OCI-LY7 (cell line): ENCODE results near the gene HS6ST3. TPM values are rescaled to one million over a fixed set of nuclear protein-coding genes. Genes with fewer than 3 reads are reported as not detected.

ENCODE experiments used
- BruUV-seq: library from RNA; stranded (reverse); fragments of 400-500 nt; replicated peaks from 2 replicates; lab custom pipeline; 2021; lab: Mats Ljungman, UMichigan
- CTCF ChIA-PET: fragments of 300-600 bp; sonication (Branson Sonifier 250); formaldehyde crosslinking; loops from one replicate; lab custom pipeline; 2022; ENCODE audit warnings: antibody characterized with exemption; ENCODE audit not compliant: unreplicated experiment; lab: Charles Lee
- POLR2A ChIA-PET: fragments of 300-600 bp; sonication (Branson Sonifier 250); formaldehyde crosslinking; loops from one replicate; lab custom pipeline; 2022; ENCODE audit warnings: antibody characterized with exemption; lab: Charles Lee
- DNase-seq: peaks from one replicate; pipeline ENCODE4 v3.0.0-alpha.2; 2015; ENCODE audit warnings: low spot score
- H2AFZ ChIP-seq: fragments of 200-600 bp; sonication (generic), shearing (Covaris generic); 2 replicates; pipeline ENCODE4 v1.6.1; 2014; ENCODE audit warnings: mild to moderate bottlenecking, antibody characterized with exemption, low read length, moderate library complexity
- H3K27ac ChIP-seq: fragments of 200-600 bp; sonication (generic); 2 replicates; pipeline ENCODE4 v1.5.1; 2014; ENCODE audit warnings: mixed run types, low read depth, mild to moderate bottlenecking, moderate library complexity, low read length, inconsistent platforms; ENCODE audit not compliant: poor library complexity, severe bottlenecking
- H3K36me3 ChIP-seq: fragments of 200-600 bp; sonication (generic); 2 replicates; pipeline ENCODE4 v1.6.1; 2014; ENCODE audit warnings: mild to moderate bottlenecking, antibody characterized with exemption, low read length, moderate library complexity, mixed read lengths; ENCODE audit not compliant: insufficient read depth
- H3K4me1 ChIP-seq: fragments of 200-600 bp; sonication (generic); 2 replicates; pipeline ENCODE4 v1.5.1; 2014; ENCODE audit warnings: mild to moderate bottlenecking, low read length; ENCODE audit not compliant: insufficient read depth, poor library complexity, severe bottlenecking
- H3K4me2 ChIP-seq: fragments of 200-600 bp; sonication (generic); 2 replicates; pipeline ENCODE4 v1.6.1; 2014; ENCODE audit warnings: mild to moderate bottlenecking, low read length
- H3K4me3 ChIP-seq: fragments of 200-600 bp; sonication (generic); 2 replicates; pipeline ENCODE4 v1.5.1; 2014; ENCODE audit warnings: mild to moderate bottlenecking, low read depth, low read length; ENCODE audit not compliant: poor library complexity, severe bottlenecking
- H3K79me2 ChIP-seq: fragments of 200-600 bp; sonication (generic); 2 replicates; pipeline ENCODE4 v1.6.1; 2016; ENCODE audit warnings: low read depth, mild to moderate bottlenecking, low read length, moderate library complexity, mixed read lengths; ENCODE audit not compliant: insufficient read depth
- H3K9me2 ChIP-seq: fragments of 200-600 bp; sonication (generic); 2 replicates; pipeline ENCODE4 v1.6.1; 2016; ENCODE audit warnings: mild to moderate bottlenecking, low read length, mixed read lengths; ENCODE audit not compliant: insufficient read depth
- H3K9me3 ChIP-seq: fragments of 200-600 bp; sonication (generic); 2 replicates; pipeline ENCODE4 v1.6.1; 2014; ENCODE audit warnings: mild to moderate bottlenecking, mixed run types, low read length, mixed read lengths
- H4K20me1 ChIP-seq: fragments of 200-600 bp; sonication (generic); 2 replicates; pipeline ENCODE4 v1.6.1; 2014; ENCODE audit warnings: mild to moderate bottlenecking, antibody characterized with exemption, low read length, moderate library complexity, mixed read lengths; ENCODE audit not compliant: insufficient read depth
- EZH2phosphoT487 ChIP-seq: fragments of 200-600 bp; sonication (generic); IDR thresholded peaks from 2 replicates; pipeline ENCODE4 v1.6.1; 2018; ENCODE audit warnings: low read depth, borderline replicate concordance, mild to moderate bottlenecking, mixed run types, antibody characterized with exemption, low read length, moderate library complexity, mixed read lengths
- intact Hi-C: fragments of 100-400 bp; cut with micrococcal nuclease; formaldehyde crosslinking; loops from one replicate; pipeline ENCODE4 v1.10.0; 2022; ENCODE audit not compliant: unreplicated experiment
- total RNA-seq, 2 experiments: library from RNA; depleted of rRNA in 1 of 2; stranded (reverse); fragments of >200 nt in 1 of 2; shearing (Covaris generic) in 1 of 2; gene quantifications; 2 replicates each; pipeline ENCODE4 v1.2.3, GENCODE V29; 2014 to 2022
- TF ChIP-seq, protein P1 (sequence below): fragments of 200-600 bp; sonication (generic); conservative IDR thresholded peaks from 2 replicates; pipeline ENCODE4 v1.5.1; 2014; ENCODE audit warnings: mild to moderate bottlenecking, antibody characterized with exemption, low read length, moderate library complexity, mixed read lengths

Gene HS6ST3
- total RNA-seq, 2 experiments from 2014 or later: not detected

DNA sequence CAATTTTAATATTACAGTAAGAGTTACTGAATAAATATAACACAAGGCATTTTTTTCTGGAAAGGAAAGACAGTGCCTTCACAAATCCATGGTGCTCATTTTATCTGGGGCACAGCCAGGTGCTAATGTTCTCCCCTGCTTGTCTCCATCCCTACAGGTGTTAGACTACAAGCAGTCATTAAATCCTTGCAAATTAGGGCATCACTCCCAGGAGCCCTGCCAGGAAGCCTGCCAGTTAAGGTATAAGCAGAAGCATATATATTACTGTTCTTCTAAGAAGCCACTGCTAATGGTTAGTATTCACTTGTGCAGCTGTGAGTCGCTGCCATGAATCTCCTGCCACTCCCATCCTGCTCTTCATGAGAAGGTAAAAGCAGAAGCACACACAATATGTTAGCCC lies 754.7 kb downstream of the HS6ST3 start:
- intact Hi-C loops: no loop called here
- no TSS peak for BruUV-seq
- POLR2A ChIA-PET: interaction anchor here (1.0 kb wide), 1 partner anchor 22 kb away, joined by 3 read pairs; no protein-coding TSS in a partner anchor

GRCh38 chr13:96848286-96848685 lies 758.4 kb downstream of the HS6ST3 start:
- no peaks in the 10 kb centered on the region for H4K20me1 ChIP-seq
- no peak for TF ChIP-seq EZH2phosphoT487
- TF ChIP-seq, protein P1, sequence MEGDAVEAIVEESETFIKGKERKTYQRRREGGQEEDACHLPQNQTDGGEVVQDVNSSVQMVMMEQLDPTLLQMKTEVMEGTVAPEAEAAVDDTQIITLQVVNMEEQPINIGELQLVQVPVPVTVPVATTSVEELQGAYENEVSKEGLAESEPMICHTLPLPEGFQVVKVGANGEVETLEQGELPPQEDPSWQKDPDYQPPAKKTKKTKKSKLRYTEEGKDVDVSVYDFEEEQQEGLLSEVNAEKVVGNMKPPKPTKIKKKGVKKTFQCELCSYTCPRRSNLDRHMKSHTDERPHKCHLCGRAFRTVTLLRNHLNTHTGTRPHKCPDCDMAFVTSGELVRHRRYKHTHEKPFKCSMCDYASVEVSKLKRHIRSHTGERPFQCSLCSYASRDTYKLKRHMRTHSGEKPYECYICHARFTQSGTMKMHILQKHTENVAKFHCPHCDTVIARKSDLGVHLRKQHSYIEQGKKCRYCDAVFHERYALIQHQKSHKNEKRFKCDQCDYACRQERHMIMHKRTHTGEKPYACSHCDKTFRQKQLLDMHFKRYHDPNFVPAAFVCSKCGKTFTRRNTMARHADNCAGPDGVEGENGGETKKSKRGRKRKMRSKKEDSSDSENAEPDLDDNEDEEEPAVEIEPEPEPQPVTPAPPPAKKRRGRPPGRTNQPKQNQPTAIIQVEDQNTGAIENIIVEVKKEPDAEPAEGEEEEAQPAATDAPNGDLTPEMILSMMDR: no peak
- H2AFZ ChIP-seq: no peak overlapping the region
- H3K9me3 ChIP-seq: no peaks in the 10 kb centered on the region
- BruUV-seq: no TSS peak
- ChIA-PET POLR2A (no interaction called here), CTCF (no interaction called here)
- no peak for DNase-seq
- H3K27ac ChIP-seq: no peak overlapping the region
- H3K79me2 ChIP-seq: no peaks in the 10 kb centered on the region
- no peaks in the 10 kb centered on the region for H3K4me1 ChIP-seq
- intact Hi-C loops: no loop called here
- H3K36me3 ChIP-seq: no peaks in the 10 kb centered on the region
- H3K9me2 ChIP-seq: no peaks in the 10 kb centered on the region
- H3K4me3 ChIP-seq: no peak overlapping the region
- H3K4me2 ChIP-seq: no peak overlapping the region

More for the DNA sequence above, 754.7 kb downstream of the HS6ST3 start:
- H3K4me2 ChIP-seq: no peak overlapping the region
- no peaks in the 10 kb centered on the region for H3K79me2 ChIP-seq
- TF ChIP-seq, protein P1: no peak
- TF ChIP-seq EZH2phosphoT487: no peak
- no peak overlapping the region for H3K27ac ChIP-seq
- no peaks in the 10 kb centered on the region for H3K36me3 ChIP-seq
- H4K20me1 ChIP-seq: no peaks in the 10 kb centered on the region
- H3K4me3 ChIP-seq: no peak overlapping the region
- no peaks in the 10 kb centered on the region for H3K9me2 ChIP-seq
- no peak overlapping the region for H2AFZ ChIP-seq
- H3K9me3 ChIP-seq: no peaks in the 10 kb centered on the region
- no peaks in the 10 kb centered on the region for H3K4me1 ChIP-seq
- no peak for DNase-seq
- CTCF ChIA-PET: no interaction called here

DNA sequence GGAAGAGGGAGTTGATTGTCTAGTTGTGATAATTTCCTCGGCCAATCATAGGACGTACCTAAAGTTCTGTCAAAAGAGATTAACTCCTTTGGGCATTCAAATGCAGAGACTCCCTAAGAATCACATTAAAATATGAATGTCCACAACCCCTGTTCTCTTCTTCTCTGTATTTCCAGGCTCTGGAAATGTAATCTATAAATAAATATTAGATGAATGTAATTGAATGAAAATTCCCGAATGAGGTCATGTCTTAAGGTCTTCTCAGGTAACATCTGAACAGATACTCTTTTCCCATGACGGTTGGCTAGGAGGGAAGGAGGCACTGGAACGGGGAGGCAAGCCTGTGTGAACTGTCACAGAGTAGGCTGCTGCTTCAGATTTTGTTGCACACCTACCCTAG lies 759.2 kb downstream of the HS6ST3 start:
- no peak for TF ChIP-seq EZH2phosphoT487
- TF ChIP-seq, protein P1: no peak
- no peaks in the 10 kb centered on the region for H4K20me1 ChIP-seq
- no peaks in the 10 kb centered on the region for H3K79me2 ChIP-seq
- CTCF ChIA-PET: no interaction called here
- no peaks in the 10 kb centered on the region for H3K4me1 ChIP-seq
- no peak overlapping the region for H3K4me3 ChIP-seq
- no peaks in the 10 kb centered on the region for H3K36me3 ChIP-seq
- DNase-seq: no peak
- H3K9me3 ChIP-seq: no peaks in the 10 kb centered on the region
- intact Hi-C loops: no loop called here
- no peaks in the 10 kb centered on the region for H3K9me2 ChIP-seq
- H3K27ac ChIP-seq: no peak overlapping the region
- POLR2A ChIA-PET: no interaction called here
- H2AFZ ChIP-seq: no peak overlapping the region
- BruUV-seq: no TSS peak
- H3K4me2 ChIP-seq: no peak overlapping the region
